ENCODE data around the gene PLBD2. TPM values are rescaled to one million over a fixed set of nuclear protein-coding genes. Genes with fewer than 3 reads are reported as not detected.

The PLBD2 gene
- total RNA-seq, 4 donors from 2014 or later: 36.5 to 57.9 (median 44.7) TPM

DNA sequence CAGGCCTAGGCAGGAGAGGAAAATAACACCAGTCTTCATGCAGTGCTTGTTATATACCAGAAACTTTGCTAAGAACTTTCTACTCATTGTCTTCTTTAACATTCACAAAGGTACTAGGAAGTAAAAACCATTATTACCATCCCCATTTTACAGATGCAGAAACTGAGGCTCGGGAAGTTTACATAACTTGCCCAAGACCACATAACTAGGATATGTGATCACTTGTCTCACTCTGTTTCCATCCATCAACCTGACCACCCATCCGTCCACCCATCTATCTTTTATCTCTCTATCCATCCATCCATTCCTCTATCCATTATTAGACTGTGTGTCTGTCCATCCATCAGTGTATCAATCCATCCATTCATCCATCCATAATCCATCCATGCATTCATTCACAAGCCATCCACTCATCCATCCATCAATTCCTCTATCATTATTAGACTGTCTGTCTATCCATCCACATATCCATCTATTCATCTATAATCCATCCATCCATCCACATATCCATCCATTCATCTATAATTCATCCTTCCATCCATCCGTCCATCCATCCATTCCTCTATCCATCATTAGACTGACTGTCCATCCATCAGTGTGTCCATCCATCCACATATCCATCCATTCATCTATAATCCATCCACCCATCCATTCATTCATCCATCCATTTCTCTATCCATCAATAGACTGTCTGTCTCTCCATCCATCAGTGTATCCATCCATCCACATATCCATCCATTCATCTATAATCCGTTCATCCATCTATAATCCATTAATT is 80.3 kb downstream of the PLBD2 start:
- H3K27ac ChIP-seq: no peak overlapping the region
- 88 to 92% methylated on average over 4 of the region's 4 CpGs for WGBS, 2 donors
- TF ChIP-seq POLR2A (IDR thresholded peaks at IDR 0.05) (no peak), EP300 (IDR thresholded peaks at IDR 0.05) (no peak)
- TF ChIP-seq, protein P1, sequence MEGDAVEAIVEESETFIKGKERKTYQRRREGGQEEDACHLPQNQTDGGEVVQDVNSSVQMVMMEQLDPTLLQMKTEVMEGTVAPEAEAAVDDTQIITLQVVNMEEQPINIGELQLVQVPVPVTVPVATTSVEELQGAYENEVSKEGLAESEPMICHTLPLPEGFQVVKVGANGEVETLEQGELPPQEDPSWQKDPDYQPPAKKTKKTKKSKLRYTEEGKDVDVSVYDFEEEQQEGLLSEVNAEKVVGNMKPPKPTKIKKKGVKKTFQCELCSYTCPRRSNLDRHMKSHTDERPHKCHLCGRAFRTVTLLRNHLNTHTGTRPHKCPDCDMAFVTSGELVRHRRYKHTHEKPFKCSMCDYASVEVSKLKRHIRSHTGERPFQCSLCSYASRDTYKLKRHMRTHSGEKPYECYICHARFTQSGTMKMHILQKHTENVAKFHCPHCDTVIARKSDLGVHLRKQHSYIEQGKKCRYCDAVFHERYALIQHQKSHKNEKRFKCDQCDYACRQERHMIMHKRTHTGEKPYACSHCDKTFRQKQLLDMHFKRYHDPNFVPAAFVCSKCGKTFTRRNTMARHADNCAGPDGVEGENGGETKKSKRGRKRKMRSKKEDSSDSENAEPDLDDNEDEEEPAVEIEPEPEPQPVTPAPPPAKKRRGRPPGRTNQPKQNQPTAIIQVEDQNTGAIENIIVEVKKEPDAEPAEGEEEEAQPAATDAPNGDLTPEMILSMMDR (IDR thresholded peaks at IDR 0.05): no peak
- H3K27me3 ChIP-seq: peaks cover 0 to 9% of the 10 kb centered on the region in 2 donors
- no peaks in the 10 kb centered on the region for H3K36me3 ChIP-seq
- H3K4me1 ChIP-seq: no peaks in the 10 kb centered on the region
- no peak for DNase-seq (ENCODE audit: low spot score in 2 of 2)
- H3K9me3 ChIP-seq: no peaks in the 10 kb centered on the region
- H3K4me3 ChIP-seq: no peak overlapping the region

DNA sequence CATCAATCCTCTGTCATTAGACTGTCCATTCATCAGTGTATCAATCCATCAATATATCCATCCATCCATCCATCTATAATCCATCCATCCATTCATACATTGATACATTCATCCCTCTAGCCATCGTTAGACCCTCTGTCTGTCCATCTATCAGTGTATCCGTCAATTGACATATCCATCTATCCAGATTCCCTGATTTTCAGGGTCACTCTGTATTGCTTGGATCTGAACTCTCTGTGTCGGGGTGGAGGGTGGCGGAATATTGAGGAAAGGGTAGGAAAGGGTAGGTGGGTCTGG is 80.9 kb downstream of the PLBD2 start:
- H3K36me3 ChIP-seq: no peaks in the 10 kb centered on the region
- no peaks in the 10 kb centered on the region for H3K9me3 ChIP-seq
- WGBS, 2 donors: 46 to 50% methylated on average over 4 of the region's 4 CpGs
- H3K4me1 ChIP-seq: no peaks in the 10 kb centered on the region
- H3K4me3 ChIP-seq: no peak overlapping the region
- TF ChIP-seq, protein P1 (IDR thresholded peaks at IDR 0.05): no peak
- TF ChIP-seq POLR2A (IDR thresholded peaks at IDR 0.05) (no peak), EP300 (IDR thresholded peaks at IDR 0.05) (no peak)
- DNase-seq (ENCODE audit: low spot score in 2 of 2): no peak
- H3K27me3 ChIP-seq: peaks cover 0 to 9% of the 10 kb centered on the region in 2 donors
- H3K27ac ChIP-seq: no peak overlapping the region

DNA sequence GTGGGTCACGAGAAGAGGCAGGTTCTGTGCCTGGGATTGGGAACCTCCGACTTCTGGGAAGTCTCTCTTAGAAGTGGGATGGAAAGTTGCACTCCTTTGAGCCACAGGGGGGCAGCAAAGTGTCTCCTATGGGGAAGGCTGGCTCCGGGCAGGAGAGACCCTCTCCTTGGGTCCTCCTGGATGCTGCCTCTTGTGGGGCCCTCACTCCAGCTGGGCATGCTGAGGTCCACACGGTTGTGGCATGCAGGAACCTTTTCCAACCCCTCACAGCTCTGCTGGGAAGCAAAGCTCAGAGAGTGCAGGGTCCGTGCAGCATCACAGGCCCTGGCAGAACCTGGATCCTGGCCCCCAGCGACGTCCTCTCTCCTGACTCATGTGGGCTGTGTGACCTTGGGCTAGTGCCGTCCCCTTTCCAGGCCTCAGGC is 81.2 kb downstream of the PLBD2 start:
- no peak for DNase-seq (ENCODE audit: low spot score in 2 of 2)
- Histone ChIP-seq H3K27ac (no peak overlapping the region), H3K36me3 (no peaks in the 10 kb centered on the region), H3K9me3 (no peaks in the 10 kb centered on the region), H3K27me3 (peaks cover 0 to 9% of the 10 kb centered on the region in 2 donors), H3K4me3 (no peak overlapping the region), H3K4me1 (no peaks in the 10 kb centered on the region)
- 29 to 40% methylated on average over 7 to 8 of the region's 8 CpGs for whole genome bisulfite sequencing, 2 donors
- TF ChIP-seq EP300 (IDR thresholded peaks at IDR 0.05) (no peak), POLR2A (IDR thresholded peaks at IDR 0.05) (no peak)
- TF ChIP-seq, protein P1 (IDR thresholded peaks at IDR 0.05): peak in 4 of 5 experiments; percentile 20 to 44 (median 31)

DNA sequence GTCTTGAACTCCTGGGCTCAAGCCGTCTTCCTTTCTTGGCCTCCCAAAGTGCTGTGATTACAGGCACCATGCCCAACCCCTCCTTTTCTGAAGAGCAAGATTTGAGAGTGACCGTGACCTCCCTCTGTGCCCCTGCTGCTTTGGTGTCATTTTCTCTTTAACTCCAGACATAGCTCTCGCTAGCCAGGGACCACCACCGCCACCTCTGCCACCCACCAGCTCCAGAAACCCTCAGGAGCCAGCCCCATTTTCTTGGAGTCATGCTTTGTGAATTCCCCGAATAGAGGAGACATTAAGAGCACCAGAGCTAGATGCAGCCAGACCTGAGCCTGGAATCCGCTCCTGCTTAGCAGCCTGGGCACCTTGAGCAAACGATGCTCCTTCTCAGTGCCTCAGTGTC is 81.9 kb downstream of the PLBD2 start:
- Histone ChIP-seq H3K36me3 (no peaks in the 10 kb centered on the region), H3K4me3 (no peak overlapping the region), H3K27me3 (peaks cover 0 to 13% of the 10 kb centered on the region in 2 donors), H3K4me1 (no peaks in the 10 kb centered on the region), H3K9me3 (no peaks in the 10 kb centered on the region), H3K27ac (no peak overlapping the region)
- WGBS, 2 donors: 55 to 67% methylated on average over 7 of the region's 7 CpGs
- TF ChIP-seq, protein P1 (IDR thresholded peaks at IDR 0.05): no peak
- TF ChIP-seq EP300 (IDR thresholded peaks at IDR 0.05) (no peak), POLR2A (IDR thresholded peaks at IDR 0.05) (no peak)
- no peak for DNase-seq (ENCODE audit: low spot score in 2 of 2)

Other genes starting within 250 kb of the PLBD2 start
- 1 to 10 TPM in 3 of 4 donors, under 1 TPM in 1; 0.87 to 5.2 (median 3.3) TPM for gene RASAL1, start 222.8 kb upstream of the PLBD2 start, total RNA-seq
- gene CFAP73, start 208.9 kb upstream of the PLBD2 start, total RNA-seq: not detected
- 100 to 1,000 TPM in 1 of 4 donors, 10 to 100 TPM in 3; 49.4 to 105 (median 83.0) TPM for gene DDX54, start 173.1 kb upstream of the PLBD2 start, total RNA-seq
- gene RITA1, start 172.9 kb upstream of the PLBD2 start, total RNA-seq: 10 to 100 TPM in 3 of 4 donors, 1 to 10 TPM in 1; 8.3 to 27.5 (median 14.1) TPM
- 10 to 100 TPM; 62.7 to 77.6 (median 69.8) TPM for gene TPCN1, start 137.1 kb upstream of the PLBD2 start, total RNA-seq
- 10 to 100 TPM; 52.0 to 73.5 (median 61.2) TPM for gene SLC8B1, start 23.5 kb upstream of the PLBD2 start, total RNA-seq
- under 1 TPM in 1 of 4 donors, not detected in 3; 0.90 TPM for gene SDS, start 45.3 kb downstream of the PLBD2 start, total RNA-seq
- gene SDSL, start 63.8 kb downstream of the PLBD2 start, total RNA-seq: 1 to 10 TPM; 1.9 to 3.0 (median 2.3) TPM
- not detected for gene LHX5, start 113.3 kb downstream of the PLBD2 start, total RNA-seq